ENCODE measurements around the gene P2RY12.

- TF ChIP-seq CTCF (IDR thresholded peaks at IDR 0.05; ENCODE audit: low read depth, low read length), result no peak
- TF ChIP-seq EZH2phosphoT487 (IDR thresholded peaks at IDR 0.05; ENCODE audit: low read depth), result no peak
Observed at GRCh38 chr3:151316267-151316991, 68.1 kb downstream of the P2RY12 start, which contains the start of gene GPR87.

All from OCI-LY3 (cell line).